Upper lobe of right lung (tissue), 1 donor: ENCODE measurements around the gene HECTD3. TPM values are rescaled to one million over a fixed set of nuclear protein-coding genes. Genes with fewer than 3 reads are reported as not detected.
A peak's percentile ranks its signal among the peaks of the same experiment; 100 is the strongest.
"Not testable (repeated sequence)": the region's sequence is repeated elsewhere in the genome, so short reads cannot be mapped to it uniquely, and the experiment has no call there.

Source experiments
- ATAC-seq: fragments of 200-7000 bp; cut with Tn5 transposase; one replicate; pipeline ENCODE4 v1.9.1; 2020; ENCODE audit warnings: mild to moderate bottlenecking, moderate library complexity
- DNase-seq: peaks from one replicate; pipeline ENCODE4 v3.0.0-alpha.2; 2020
- H3K27ac ChIP-seq: fragments of 200-600 bp; one replicate; pipeline ENCODE4 v1.8.0; 2022
- H3K27me3 ChIP-seq: fragments of 200-600 bp; one replicate; pipeline ENCODE4 v1.8.0; 2022; ENCODE audit warnings: mild to moderate bottlenecking
- H3K36me3 ChIP-seq: fragments of 200-600 bp; one replicate; pipeline ENCODE4 v1.8.0; 2022
- H3K4me1 ChIP-seq: fragments of 200-600 bp; one replicate; pipeline ENCODE4 v1.8.0; 2022
- H3K4me3 ChIP-seq: fragments of 200-600 bp; one replicate; pipeline ENCODE4 v1.8.0; 2022; ENCODE audit warnings: mild to moderate bottlenecking
- H3K9me3 ChIP-seq: fragments of 200-600 bp; one replicate; pipeline ENCODE4 v1.8.0; 2022
- intact Hi-C: fragments of 100-400 bp; cut with DNase I; formaldehyde crosslinking; loops from one replicate; pipeline ENCODE4 v1.11.0; 2022
- total RNA-seq: library from RNA; stranded (reverse); fragmentation: NEBNext Ultra II Directional; extraction: Animal tissue kit (Norgen Biotek cat#: 25700); gene quantifications from one replicate; pipeline ENCODE4 v1.2.1, GENCODE V29; 2021
- TF ChIP-seq, protein P1 (sequence below): fragments of 200-600 bp; IDR thresholded peaks from one replicate; pipeline ENCODE4 v1.8.0; 2022; ENCODE audit warnings: antibody characterized with exemption
- donor health status: DM: no; HTN: yes; CAD: no; lungs with severe emphysema.

The HECTD3 gene
- total RNA-seq, 1 donor from 2014 or later = 43.6 TPM

DNA sequence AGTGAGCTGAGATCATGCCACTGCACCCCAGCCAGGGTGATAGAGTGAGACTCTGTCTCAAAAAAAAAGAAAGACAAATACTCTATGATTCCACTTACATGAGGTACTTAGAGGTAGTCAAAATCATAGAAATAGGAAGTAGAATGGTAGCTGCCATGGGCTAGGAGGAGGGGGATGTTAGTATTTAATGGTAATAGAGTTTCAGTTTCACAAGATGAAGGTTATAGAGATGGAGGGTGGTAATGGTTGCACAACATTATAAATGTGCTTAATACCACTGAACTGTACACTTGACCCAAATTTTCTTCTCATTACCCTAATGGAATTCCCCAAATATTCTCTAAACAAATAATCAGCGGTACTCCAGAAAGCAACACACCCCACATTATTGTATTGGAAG is 37.5 kb downstream of the HECTD3 start:
- H3K4me1 ChIP-seq = no peaks in the 10 kb centered on the region
- no peaks in the 10 kb centered on the region for H3K9me3 ChIP-seq
- H3K36me3 ChIP-seq = peaks cover 44% of the 10 kb centered on the region
- H3K27me3 ChIP-seq = no peaks in the 10 kb centered on the region
- no peak for DNase-seq
- intact Hi-C loops = no loop called here
- no peak overlapping the region for H3K27ac ChIP-seq
- peak; percentile 44 for ATAC-seq
- H3K4me3 ChIP-seq = no peak overlapping the region
- TF ChIP-seq, protein P1, sequence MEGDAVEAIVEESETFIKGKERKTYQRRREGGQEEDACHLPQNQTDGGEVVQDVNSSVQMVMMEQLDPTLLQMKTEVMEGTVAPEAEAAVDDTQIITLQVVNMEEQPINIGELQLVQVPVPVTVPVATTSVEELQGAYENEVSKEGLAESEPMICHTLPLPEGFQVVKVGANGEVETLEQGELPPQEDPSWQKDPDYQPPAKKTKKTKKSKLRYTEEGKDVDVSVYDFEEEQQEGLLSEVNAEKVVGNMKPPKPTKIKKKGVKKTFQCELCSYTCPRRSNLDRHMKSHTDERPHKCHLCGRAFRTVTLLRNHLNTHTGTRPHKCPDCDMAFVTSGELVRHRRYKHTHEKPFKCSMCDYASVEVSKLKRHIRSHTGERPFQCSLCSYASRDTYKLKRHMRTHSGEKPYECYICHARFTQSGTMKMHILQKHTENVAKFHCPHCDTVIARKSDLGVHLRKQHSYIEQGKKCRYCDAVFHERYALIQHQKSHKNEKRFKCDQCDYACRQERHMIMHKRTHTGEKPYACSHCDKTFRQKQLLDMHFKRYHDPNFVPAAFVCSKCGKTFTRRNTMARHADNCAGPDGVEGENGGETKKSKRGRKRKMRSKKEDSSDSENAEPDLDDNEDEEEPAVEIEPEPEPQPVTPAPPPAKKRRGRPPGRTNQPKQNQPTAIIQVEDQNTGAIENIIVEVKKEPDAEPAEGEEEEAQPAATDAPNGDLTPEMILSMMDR = no peak

DNA sequence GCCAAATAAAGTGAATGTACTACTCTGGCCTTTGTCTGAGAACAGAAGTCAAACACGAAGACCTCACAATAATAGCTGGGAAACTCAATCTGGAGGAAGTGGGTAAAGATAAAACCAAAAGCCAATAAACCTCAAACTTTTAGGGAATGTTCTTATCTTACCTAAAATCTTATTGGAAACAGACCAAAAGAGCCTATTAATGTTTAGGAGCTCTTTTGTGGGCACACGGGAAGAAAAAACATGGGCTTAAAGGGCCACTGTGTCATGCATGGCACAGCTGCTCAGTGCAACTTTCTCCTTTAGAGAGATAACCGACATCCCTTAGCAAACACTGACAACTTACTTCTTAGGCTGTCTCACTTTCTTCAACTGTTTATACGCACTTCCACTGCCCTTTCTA is 40.8 kb downstream of the HECTD3 start:
- H3K9me3 ChIP-seq = no peaks in the 10 kb centered on the region
- no peaks in the 10 kb centered on the region for H3K4me1 ChIP-seq
- intact Hi-C loops = no loop called here
- TF ChIP-seq, protein P1 = no peak
- ATAC-seq = no peak
- H3K4me3 ChIP-seq = no peak overlapping the region
- DNase-seq = no peak
- H3K27me3 ChIP-seq = no peaks in the 10 kb centered on the region
- H3K36me3 ChIP-seq = peaks cover 16% of the 10 kb centered on the region
- no peak overlapping the region for H3K27ac ChIP-seq

DNA sequence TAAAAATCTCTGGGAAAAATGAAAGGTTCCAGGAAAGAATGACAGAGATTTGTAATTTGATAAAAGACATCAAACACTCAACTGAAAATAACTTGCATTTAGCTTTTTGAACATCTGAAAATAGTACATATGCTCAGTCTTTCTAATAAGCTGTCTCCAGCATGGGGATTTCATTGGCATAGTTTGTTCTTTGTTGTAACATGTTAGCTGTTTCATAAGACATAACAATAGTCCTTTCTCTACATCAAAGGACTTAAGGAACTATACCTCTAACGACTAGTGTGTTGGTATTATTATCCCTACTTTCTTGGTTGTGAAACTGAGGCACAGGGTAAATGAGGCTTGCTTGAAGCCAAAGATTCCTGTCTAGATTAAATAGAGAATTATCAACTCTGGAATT is 46.7 kb downstream of the HECTD3 start:
- TF ChIP-seq, protein P1 = no peak
- Histone ChIP-seq H3K27me3 (no peaks in the 10 kb centered on the region), H3K36me3 (peaks cover 6% of the 10 kb centered on the region), H3K27ac (no peak overlapping the region), H3K4me1 (no peaks in the 10 kb centered on the region), H3K4me3 (no peak overlapping the region), H3K9me3 (no peaks in the 10 kb centered on the region)
- no peak for DNase-seq
- no peak for ATAC-seq
- intact Hi-C loops = no loop called here

DNA sequence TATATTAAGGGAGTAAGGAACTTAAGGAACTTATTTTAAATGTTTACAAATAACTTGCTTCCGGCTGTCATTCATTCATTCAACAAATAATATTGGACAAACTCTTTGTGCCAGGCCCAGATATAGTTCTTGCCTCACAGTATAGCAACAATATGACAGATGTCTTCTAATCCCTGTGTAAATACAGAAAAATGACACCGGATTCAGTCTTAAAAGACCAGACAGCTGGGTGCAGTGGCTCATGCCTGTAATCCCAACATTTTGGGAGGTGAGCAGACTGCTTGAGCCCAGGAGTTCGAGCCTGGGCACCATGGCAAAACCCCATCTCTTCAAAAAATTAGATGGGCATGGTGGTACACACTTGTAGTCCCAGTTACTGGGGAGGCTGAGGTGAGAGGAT is 48.4 kb downstream of the HECTD3 start:
- H3K9me3 ChIP-seq = no peaks in the 10 kb centered on the region
- peaks cover 8% of the 10 kb centered on the region for H3K36me3 ChIP-seq
- H3K27me3 ChIP-seq = no peaks in the 10 kb centered on the region
- H3K4me3 ChIP-seq = no peak overlapping the region
- ATAC-seq (no peak), DNase-seq (no peak)
- H3K27ac ChIP-seq = no peak overlapping the region
- H3K4me1 ChIP-seq = no peaks in the 10 kb centered on the region
- TF ChIP-seq, protein P1 = no peak
- intact Hi-C loops = no loop called here

DNA sequence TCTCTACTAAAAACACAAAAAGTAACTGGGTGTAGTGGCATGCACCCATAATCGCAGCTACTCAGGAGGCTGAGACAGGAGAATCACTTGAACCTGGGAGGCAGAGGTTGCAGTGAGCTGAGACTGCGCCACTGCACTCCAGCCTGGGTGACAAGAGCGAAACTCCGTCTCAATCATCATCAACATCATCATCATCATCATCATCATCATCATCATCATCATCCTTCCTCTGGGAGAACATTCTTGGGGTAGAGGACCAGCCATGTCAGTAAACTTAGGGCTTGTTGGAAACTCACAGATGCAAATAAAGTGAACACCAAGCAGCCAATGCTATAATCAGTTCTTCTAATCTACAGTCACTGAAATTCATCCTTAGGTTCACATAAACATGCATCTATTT is 49.1 kb downstream of the HECTD3 start:
- ATAC-seq, H3K36me3 ChIP-seq, H3K4me1 ChIP-seq, H3K27ac ChIP-seq, DNase-seq, intact Hi-C loops, H3K4me3 ChIP-seq, H3K27me3 ChIP-seq, H3K9me3 ChIP-seq: not testable (repeated sequence)

DNA sequence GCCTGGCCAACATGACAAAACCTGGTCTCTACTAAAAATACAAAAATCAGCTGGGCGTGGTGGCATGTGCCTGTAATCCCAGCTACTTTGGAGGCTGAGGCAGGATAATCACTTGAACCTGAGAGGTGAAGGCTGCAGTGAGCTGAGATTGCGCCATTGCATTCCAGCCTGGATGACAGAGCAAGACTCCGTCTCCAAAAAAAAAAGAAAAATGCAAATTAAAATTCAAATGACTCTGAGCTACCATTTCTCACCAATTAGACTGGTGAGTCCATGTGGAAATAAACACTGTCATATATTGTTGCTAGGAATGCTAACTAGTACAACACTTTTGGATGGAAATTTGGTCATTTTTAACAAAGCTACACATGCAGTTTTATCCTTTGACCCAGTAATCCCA is 53.6 kb downstream of the HECTD3 start:
- H3K27me3 ChIP-seq, H3K36me3 ChIP-seq, H3K4me1 ChIP-seq, ATAC-seq, H3K9me3 ChIP-seq, H3K4me3 ChIP-seq, intact Hi-C loops, DNase-seq, H3K27ac ChIP-seq: not testable (repeated sequence)

DNA sequence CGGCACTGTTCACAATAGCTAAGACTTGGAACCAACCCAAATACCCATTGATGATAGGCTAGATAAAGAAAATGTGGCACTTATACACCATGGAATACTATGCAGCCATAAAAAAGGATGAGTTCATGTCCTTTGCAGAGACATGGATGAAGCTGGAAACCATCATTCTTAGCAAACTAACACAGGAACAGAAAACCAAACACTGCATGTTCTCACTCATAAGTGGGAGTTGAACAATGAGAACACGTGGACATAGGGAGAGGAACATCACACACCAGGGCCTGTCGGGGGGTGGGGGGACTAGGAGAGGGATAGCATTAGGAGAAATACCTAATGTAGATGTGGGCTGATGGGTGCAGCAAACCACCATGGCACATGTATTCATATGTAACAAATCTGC is 55.0 kb downstream of the HECTD3 start:
- H3K27me3 ChIP-seq, intact Hi-C loops, ATAC-seq: not testable (repeated sequence)

More for the DNA sequence above, 55.0 kb downstream of the HECTD3 start:
- not testable (repeated sequence) for H3K36me3 ChIP-seq, H3K4me1 ChIP-seq, DNase-seq, H3K4me3 ChIP-seq, H3K27ac ChIP-seq, H3K9me3 ChIP-seq

Other genes with a start within 250 kb of the HECTD3 start
- gene RPS8, start 235.8 kb downstream of the HECTD3 start, total RNA-seq = 1,338 TPM
- gene BEST4, start 223.2 kb downstream of the HECTD3 start, total RNA-seq = not detected
- gene PLK3, start 210.9 kb downstream of the HECTD3 start, total RNA-seq = 38.8 TPM
- not detected for gene DYNLT4, start 204.0 kb downstream of the HECTD3 start, total RNA-seq
- gene BTBD19, start 202.8 kb downstream of the HECTD3 start, total RNA-seq = 9.2 TPM
- 0.64 TPM for gene PTCH2, start 168.1 kb downstream of the HECTD3 start, total RNA-seq
- 22.6 TPM for gene EIF2B3, start 24.7 kb downstream of the HECTD3 start, total RNA-seq
- gene UROD, start 930 bp upstream of the HECTD3 start, total RNA-seq = 51.4 TPM
- gene ZSWIM5, start 195.3 kb upstream of the HECTD3 start, total RNA-seq = 4.1 TPM